ENCODE measurements around the gene PPEF1.

GRCh38 chrX:18855919-18856644 lies 148.6 kb downstream of the PPEF1 start:
- TF ChIP-seq CTCF (IDR thresholded peaks at IDR 0.05; ENCODE audit: insufficient read depth, low read length, poor library complexity, severe bottlenecking) = no peak
- no peak for TF ChIP-seq EZH2phosphoT487 (conservative IDR thresholded peaks at IDR 0.05; ENCODE audit: low read length)

All from SU-DHL-6 (cell line).